ENCODE data around the gene LYPD6.
A peak's percentile ranks its signal among the peaks of the same experiment; 100 is the strongest.

LYPD6 gene

GRCh38 chr2:149331023-149331400 lies 625 bp downstream of the LYPD6 start (continued):
- 0 out of 2 replicates have a peak, but pooled peaks have one; percentile 1 for TF ChIP-seq ZBTB10 (tag by site-specific recombination; IDR thresholded peaks at IDR 0.05)
- peak; percentile 48 for TF ChIP-seq ZNF398 (tag by site-specific recombination; IDR thresholded peaks at IDR 0.05)
- TF ChIP-seq ZNF146 (tag by site-specific recombination; IDR thresholded peaks at IDR 0.05), result no peak
- no peak for TF ChIP-seq ZNF302 (tag by site-specific recombination; IDR thresholded peaks at IDR 0.05; ENCODE audit: low read depth)
- TF ChIP-seq ZNF529 (tag by site-specific recombination; IDR thresholded peaks at IDR 0.05; ENCODE audit: insufficient replicate concordance), result no peak
- TF ChIP-seq ZNF354C (tag by site-specific recombination; IDR thresholded peaks at IDR 0.05; ENCODE audit: borderline replicate concordance, low read depth), result no peak
- no peak for TF ChIP-seq ZNF155 (tag by site-specific recombination; IDR thresholded peaks at IDR 0.05)
- no peak for TF ChIP-seq MYNN (tag by site-specific recombination; IDR thresholded peaks at IDR 0.05; ENCODE audit: borderline replicate concordance)
- no peak for TF ChIP-seq ZNF776 (tag by site-specific recombination; IDR thresholded peaks at IDR 0.05; ENCODE audit: borderline replicate concordance)
- no peak for TF ChIP-seq OVOL3 (tag by site-specific recombination; IDR thresholded peaks at IDR 0.05)
- no peak for TF ChIP-seq ZFHX2 (tag by site-specific recombination; conservative IDR thresholded peaks at IDR 0.05)
- no peak for TF ChIP-seq ZNF311 (tag by site-specific recombination; IDR thresholded peaks at IDR 0.05; ENCODE audit: borderline replicate concordance)
- peak; percentile 95 for TF ChIP-seq GLIS1 (tag by site-specific recombination; IDR thresholded peaks at IDR 0.05)
- no peak for TF ChIP-seq YY1 (tag by site-specific recombination; IDR thresholded peaks at IDR 0.05)
- TF ChIP-seq SCRT2 (tag by site-specific recombination; IDR thresholded peaks at IDR 0.05), result peak; percentile 91
- TF ChIP-seq ZNF335 (tag by site-specific recombination; conservative IDR thresholded peaks at IDR 0.05), result peak; percentile 38; the same call in 1 of the 2 replicates
- no peak for TF ChIP-seq RBAK (tag by site-specific recombination; IDR thresholded peaks at IDR 0.05)
- no peak for TF ChIP-seq ZNF488 (tag by site-specific recombination; IDR thresholded peaks at IDR 0.05)
- TF ChIP-seq ZNF544 (tag by site-specific recombination; IDR thresholded peaks at IDR 0.05), result no peak
- TF ChIP-seq, protein P1, sequence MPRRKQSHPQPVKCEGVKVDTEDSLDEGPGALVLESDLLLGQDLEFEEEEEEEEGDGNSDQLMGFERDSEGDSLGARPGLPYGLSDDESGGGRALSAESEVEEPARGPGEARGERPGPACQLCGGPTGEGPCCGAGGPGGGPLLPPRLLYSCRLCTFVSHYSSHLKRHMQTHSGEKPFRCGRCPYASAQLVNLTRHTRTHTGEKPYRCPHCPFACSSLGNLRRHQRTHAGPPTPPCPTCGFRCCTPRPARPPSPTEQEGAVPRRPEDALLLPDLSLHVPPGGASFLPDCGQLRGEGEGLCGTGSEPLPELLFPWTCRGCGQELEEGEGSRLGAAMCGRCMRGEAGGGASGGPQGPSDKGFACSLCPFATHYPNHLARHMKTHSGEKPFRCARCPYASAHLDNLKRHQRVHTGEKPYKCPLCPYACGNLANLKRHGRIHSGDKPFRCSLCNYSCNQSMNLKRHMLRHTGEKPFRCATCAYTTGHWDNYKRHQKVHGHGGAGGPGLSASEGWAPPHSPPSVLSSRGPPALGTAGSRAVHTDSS (tag by site-specific recombination; IDR thresholded peaks at IDR 0.05), result no peak
- no peak for TF ChIP-seq MZF1 (tag by site-specific recombination; IDR thresholded peaks at IDR 0.05; ENCODE audit: borderline replicate concordance)
- TF ChIP-seq ZBTB6 (tag by site-specific recombination; IDR thresholded peaks at IDR 0.05), result no peak
- 0 out of 2 replicates have a peak, but pooled peaks have one; percentile 4 for TF ChIP-seq CTCF (tag by site-specific recombination; IDR thresholded peaks at IDR 0.05)
- TF ChIP-seq PRDM10 (tag by site-specific recombination; IDR thresholded peaks at IDR 0.05), result peak; percentile 73
